ENCODE results near the gene ORMDL3. TPM values are rescaled to one million over a fixed set of nuclear protein-coding genes. Genes with fewer than 3 reads are reported as not detected.

Gene ORMDL3
- total RNA-seq, 1 donor from 2014 or later, result 69.4 TPM

DNA sequence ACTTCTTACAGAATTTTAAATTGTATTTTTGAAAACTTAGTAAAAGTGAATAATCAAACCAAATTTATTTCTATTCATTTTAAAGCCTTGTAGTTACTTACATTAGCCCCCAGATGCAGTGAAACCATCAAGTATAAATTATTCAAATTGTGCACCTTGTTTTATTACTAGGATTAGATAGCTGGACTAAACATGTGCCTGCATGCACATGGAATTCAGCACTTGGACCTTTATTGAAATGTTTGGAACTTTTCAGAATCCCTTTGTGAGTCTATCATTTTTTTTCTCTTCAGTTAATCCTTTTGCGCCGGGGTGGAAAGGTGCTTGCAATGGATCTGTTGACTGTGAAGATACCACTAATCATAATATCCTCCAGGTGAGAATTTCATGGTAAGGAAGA, 54.6 kb downstream of the ORMDL3 start:
- H3K9me3 Mint-ChIP-seq, result peaks cover 4% of the 10 kb centered on the region
- H3K4me3 Mint-ChIP-seq, result no peak overlapping the region
- no peak for DNase-seq (ENCODE audit: low spot score in 2 of 2, unreplicated experiment in 2 of 2)

GRCh38 chr17:39871801-39872200, 55.6 kb downstream of the ORMDL3 start:
- H3K36me3 Mint-ChIP-seq, result no peaks in the 10 kb centered on the region
- DNase-seq (ENCODE audit: low spot score in 2 of 2, unreplicated experiment in 2 of 2), result no peak
- TF ChIP-seq, protein P1, sequence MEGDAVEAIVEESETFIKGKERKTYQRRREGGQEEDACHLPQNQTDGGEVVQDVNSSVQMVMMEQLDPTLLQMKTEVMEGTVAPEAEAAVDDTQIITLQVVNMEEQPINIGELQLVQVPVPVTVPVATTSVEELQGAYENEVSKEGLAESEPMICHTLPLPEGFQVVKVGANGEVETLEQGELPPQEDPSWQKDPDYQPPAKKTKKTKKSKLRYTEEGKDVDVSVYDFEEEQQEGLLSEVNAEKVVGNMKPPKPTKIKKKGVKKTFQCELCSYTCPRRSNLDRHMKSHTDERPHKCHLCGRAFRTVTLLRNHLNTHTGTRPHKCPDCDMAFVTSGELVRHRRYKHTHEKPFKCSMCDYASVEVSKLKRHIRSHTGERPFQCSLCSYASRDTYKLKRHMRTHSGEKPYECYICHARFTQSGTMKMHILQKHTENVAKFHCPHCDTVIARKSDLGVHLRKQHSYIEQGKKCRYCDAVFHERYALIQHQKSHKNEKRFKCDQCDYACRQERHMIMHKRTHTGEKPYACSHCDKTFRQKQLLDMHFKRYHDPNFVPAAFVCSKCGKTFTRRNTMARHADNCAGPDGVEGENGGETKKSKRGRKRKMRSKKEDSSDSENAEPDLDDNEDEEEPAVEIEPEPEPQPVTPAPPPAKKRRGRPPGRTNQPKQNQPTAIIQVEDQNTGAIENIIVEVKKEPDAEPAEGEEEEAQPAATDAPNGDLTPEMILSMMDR (IDR thresholded peaks at IDR 0.05; ENCODE audit: unreplicated experiment), result no peak
- no peaks in the 10 kb centered on the region for H3K4me1 Mint-ChIP-seq
- peaks cover 36% of the 10 kb centered on the region for H3K27me3 Mint-ChIP-seq (ENCODE audit: low read depth)
- peaks cover 4% of the 10 kb centered on the region for H3K9me3 Mint-ChIP-seq
- no peak overlapping the region for H3K27ac Mint-ChIP-seq
- H3K4me3 Mint-ChIP-seq, result no peak overlapping the region

More for the DNA sequence above, 54.6 kb downstream of the ORMDL3 start:
- Mint-ChIP-seq H3K27me3 (ENCODE audit: low read depth) (peaks cover 31% of the 10 kb centered on the region), H3K4me1 (no peaks in the 10 kb centered on the region), H3K27ac (no peak overlapping the region), H3K36me3 (no peaks in the 10 kb centered on the region)
- TF ChIP-seq, protein P1 (IDR thresholded peaks at IDR 0.05; ENCODE audit: unreplicated experiment), result no peak

Other genes starting within 250 kb of the ORMDL3 start
- gene PGAP3, start 239.5 kb downstream of the ORMDL3 start, total RNA-seq, result 36.8 to 39.1 TPM (median 37.1 TPM) in 3 replicates
- 141 to 146 TPM (median 142 TPM) in 3 replicates for gene ERBB2, start 227.5 kb downstream of the ORMDL3 start, total RNA-seq
- 35.3 to 35.9 TPM (median 35.3 TPM) in 3 replicates for gene MIEN1, start 197.1 kb downstream of the ORMDL3 start, total RNA-seq
- gene GRB7, start 189.7 kb downstream of the ORMDL3 start, total RNA-seq, result 44.6 to 53.3 TPM (median 46.4 TPM) in 3 replicates
- gene IKZF3, start 63.3 kb downstream of the ORMDL3 start, total RNA-seq, result 0.58 to 0.75 TPM (median 0.67 TPM) in 3 replicates
- gene ZPBP2, start 59.4 kb downstream of the ORMDL3 start, total RNA-seq, result not detected in 3 replicates
- 26.8 to 31.7 TPM (median 28.1 TPM) in 3 replicates for gene GSDMB, start 9.0 kb downstream of the ORMDL3 start, total RNA-seq
- not detected in 3 replicates for gene LRRC3C, start 131 bp upstream of the ORMDL3 start, total RNA-seq
- not detected in 3 replicates for gene GSDMA, start 35.4 kb upstream of the ORMDL3 start, total RNA-seq
- 107 to 111 TPM (median 110 TPM) in 3 replicates for gene PSMD3, start 53.2 kb upstream of the ORMDL3 start, total RNA-seq
- gene CSF3, start 87.8 kb upstream of the ORMDL3 start, total RNA-seq, result not detected in 3 replicates
- gene MED24, start 126.8 kb upstream of the ORMDL3 start, total RNA-seq, result 125 to 131 TPM (median 130 TPM) in 3 replicates
- gene THRA, start 135.4 kb upstream of the ORMDL3 start, total RNA-seq, result 42.4 to 44.3 TPM (median 43.6 TPM) in 3 replicates
- gene NR1D1, start 173.0 kb upstream of the ORMDL3 start, total RNA-seq, result 2.4 to 2.6 TPM (median 2.6 TPM) in 3 replicates
- gene MSL1, start 194.4 kb upstream of the ORMDL3 start, total RNA-seq, result 132 to 139 TPM (median 135 TPM) in 3 replicates
- gene CASC3, start 212.9 kb upstream of the ORMDL3 start, total RNA-seq, result 103 to 107 TPM (median 107 TPM) in 3 replicates
- gene RAPGEFL1, start 249.9 kb upstream of the ORMDL3 start, total RNA-seq, result 23.1 to 28.2 TPM (median 23.8 TPM) in 3 replicates

All from mesothelial cell of epicardium (in vitro differentiated cells).